Measurements from ENCODE around the gene RAD9A.
"Not testable (repeated sequence)": the region's sequence is repeated elsewhere in the genome, so short reads cannot be mapped to it uniquely, and the experiment has no call there.

Gene RAD9A

DNA sequence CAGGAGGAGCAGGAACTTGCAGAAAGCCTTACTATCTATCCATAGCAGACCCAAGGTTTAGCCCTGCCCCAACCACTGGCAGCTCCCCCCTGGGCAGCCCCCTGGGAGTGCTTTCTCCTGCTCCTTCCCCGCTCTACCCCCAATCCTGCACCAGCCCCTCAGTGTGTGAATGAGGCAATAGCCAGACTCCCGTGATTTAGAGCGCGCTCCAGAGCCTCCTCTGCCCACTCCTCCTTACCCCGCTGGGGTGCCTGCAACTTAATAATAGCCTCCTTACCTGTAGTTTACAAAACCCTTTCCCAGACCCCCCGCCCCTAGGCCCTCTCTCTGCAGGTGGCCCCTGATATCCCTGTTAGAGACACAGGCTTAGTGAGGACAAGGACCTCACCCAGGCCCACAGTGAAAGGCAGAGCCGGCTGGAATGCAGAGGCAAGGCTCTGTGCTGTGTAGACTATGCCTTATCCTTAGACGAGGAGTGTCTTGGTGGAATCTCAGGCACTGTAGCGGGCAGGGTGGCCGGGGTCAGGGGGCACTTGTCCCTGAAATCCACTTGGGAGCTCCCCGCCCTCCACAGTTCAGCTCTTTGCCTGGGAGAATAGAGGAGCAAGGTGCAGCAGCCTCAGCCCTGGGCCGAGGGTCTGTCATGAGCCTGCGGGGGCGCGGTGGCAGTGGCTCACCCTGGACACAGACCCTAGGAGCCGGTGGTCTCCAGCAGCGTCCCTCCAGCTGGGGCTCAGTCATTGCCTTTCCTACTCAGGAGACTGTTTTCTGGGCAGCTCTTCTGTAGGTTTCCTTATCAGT lies 19.4 kb downstream of the RAD9A start:
- DNase-seq (ENCODE audit: low spot score), result no peak

- DNase-seq (ENCODE audit: low spot score), result no peak
These were observed 20.0 kb downstream of the RAD9A start for GRCh38 chr11:67411785-67412152.

- no peak for DNase-seq (ENCODE audit: low spot score)
These were observed 20.9 kb downstream of the RAD9A start for GRCh38 chr11:67412495-67413179.

DNA sequence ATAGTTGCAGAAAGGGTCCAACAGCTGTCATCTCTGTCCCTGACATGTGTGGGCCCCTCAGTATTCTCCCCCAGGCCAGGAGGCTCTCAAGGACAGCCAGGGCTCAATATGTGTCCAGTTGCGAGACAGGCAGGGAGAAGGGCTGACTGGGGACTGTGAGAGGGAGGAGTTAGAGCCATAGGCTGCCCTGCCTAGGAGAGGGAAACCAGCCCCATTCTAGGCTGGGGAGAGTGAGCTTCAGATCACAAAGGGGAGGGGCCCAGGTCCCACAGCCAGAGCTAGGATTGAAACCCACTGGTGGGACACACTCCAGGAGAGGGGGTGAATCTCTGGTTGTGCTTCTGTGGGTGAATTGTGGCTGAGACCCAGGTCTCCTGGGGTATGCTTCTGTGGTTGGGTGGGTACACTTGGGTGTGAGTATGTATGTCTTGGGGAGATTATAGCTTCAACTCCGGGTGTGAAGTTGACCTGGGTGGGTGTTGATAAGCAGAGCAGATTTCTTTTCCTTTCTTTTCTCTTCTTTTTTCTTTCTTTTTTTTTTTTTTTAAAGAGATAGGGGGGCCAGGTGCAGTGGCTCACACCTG lies 21.6 kb downstream of the RAD9A start:
- no peak for DNase-seq (ENCODE audit: low spot score)

GRCh38 chr11:67415501-67416304 lies 23.9 kb downstream of the RAD9A start, which contains the start of gene CARNS1:
Gene CARNS1, plus strand, starts transcription at chr11:67415678. Its CDS starts 522 bp downstream, at chr11:67416200.
- DNase-seq (ENCODE audit: low spot score), result no peak

- no peak for DNase-seq (ENCODE audit: low spot score)
These were observed 24.9 kb downstream of the RAD9A start for GRCh38 chr11:67416416-67417335.

DNA sequence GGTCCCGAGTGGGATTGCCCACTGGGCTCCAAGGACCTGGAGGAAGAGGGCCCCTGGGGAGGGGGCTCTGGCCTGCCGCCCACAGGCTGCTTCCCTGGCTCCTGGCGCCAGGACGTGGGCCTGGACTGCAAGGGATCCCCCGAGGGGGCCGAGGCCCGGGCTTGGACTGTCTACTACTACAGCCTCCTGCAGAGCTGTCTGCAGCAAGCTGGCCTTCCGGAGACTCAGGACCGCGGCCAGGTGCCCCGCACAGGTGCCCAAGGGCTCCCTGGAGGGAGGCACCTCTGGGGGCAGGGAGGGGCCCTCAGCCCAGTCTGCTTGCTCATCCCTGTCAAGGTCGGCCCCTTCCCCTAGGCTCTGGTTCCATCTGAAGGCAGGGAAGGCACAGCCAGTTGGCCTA lies 25.6 kb downstream of the RAD9A start:
- DNase-seq (ENCODE audit: low spot score), result no peak

DNA sequence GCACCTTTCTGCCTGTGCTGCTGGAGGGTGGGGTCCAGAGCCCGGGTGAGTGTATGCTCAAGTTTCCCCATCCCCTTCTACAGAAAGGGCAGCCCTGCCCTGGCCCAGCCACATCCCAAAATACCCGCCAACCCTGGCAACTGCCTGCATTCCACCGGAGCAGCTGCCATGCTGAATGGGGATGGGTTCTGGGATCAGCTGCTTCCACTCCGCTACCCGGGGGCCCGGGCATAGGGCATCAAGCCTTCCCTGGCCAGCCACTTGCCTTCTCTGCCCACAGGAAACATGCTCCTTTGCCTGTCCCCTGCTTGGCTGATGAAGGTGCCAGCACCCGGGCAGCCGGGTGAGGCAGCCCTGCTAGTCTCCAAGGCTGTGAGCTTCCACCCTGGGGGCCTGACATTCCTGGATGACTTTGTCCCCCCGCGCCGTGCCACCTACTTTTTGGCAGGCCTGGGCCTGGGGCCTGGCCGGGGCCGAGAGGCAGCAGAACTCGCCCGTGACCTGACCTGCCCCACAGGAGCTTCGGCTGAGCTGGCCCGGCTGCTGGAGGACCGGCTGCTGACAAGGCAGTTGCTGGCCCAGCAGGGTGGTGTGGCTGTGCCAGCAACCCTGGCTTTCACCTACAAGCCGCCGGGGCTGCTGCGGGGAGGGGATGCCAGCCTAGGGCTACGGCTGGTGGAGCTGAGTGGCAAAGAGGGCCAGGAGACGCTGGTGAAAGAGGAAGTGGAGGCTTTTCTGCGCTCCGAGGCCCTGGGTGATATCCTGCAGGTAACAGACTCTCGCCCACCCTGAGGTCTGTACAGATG lies 26.9 kb downstream of the RAD9A start:
- DNase-seq (ENCODE audit: low spot score), result no peak

DNA sequence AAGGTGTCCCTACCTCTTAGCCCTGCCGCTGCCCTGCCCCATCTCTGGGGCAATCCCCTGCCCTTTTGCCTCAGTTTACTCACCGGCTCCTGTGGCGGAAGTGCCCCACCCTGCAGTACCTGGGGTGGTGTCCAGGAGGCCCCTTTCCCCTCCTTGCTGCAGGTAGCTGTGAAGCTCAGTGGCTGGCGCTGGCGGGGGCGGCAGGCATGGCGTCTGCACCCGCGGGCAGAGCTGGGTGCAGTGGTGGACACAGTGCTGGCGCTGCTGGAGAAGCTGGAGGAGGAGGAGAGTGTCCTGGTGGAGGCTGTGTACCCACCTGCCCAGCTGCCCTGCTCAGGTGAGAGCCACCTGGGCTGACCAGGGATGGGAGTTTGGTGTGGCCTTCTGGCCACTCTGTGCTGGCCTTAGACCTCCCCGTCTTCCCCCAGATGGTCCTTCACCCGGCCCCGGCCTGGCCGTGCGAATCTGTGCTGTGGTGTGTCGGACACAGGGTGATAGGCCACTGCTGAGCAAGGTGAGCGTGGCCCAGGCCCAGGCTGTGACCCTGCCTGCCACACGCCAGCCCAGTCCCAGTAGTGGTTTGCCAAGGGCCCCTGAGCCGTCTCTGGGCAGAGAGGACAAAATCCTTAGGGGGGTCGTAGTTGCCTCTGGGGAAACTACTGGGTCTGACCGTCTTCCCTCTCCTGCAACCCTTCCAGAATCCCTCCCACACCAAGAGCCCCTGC lies 27.7 kb downstream of the RAD9A start:
- DNase-seq (ENCODE audit: low spot score), result no peak

DNA sequence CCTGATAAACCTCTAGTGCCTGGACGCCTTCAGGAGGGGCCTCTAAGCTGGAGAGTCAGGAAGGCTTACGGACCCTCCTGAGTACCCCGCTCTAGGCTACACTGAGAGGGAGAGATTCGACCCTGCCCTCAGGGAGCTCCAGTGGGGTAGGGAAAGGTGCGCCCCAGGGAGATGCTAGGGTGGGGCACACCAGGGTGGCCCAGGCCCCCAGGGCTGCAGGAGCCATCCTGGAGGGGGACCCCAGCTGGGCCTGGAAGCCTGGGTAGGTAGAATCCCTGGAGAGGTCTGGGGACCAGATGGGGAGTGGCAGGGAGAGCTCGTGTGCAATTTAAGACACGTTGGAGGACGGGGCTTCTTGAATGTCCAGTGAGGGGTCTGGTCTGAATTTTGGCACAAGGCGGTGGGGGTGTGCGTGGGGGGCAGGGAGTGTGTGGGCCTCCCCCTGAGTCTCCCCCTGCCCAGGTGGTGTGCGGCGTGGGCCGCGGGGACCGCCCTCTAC lies 28.4 kb downstream of the RAD9A start:
- no peak for DNase-seq (ENCODE audit: low spot score)

DNA sequence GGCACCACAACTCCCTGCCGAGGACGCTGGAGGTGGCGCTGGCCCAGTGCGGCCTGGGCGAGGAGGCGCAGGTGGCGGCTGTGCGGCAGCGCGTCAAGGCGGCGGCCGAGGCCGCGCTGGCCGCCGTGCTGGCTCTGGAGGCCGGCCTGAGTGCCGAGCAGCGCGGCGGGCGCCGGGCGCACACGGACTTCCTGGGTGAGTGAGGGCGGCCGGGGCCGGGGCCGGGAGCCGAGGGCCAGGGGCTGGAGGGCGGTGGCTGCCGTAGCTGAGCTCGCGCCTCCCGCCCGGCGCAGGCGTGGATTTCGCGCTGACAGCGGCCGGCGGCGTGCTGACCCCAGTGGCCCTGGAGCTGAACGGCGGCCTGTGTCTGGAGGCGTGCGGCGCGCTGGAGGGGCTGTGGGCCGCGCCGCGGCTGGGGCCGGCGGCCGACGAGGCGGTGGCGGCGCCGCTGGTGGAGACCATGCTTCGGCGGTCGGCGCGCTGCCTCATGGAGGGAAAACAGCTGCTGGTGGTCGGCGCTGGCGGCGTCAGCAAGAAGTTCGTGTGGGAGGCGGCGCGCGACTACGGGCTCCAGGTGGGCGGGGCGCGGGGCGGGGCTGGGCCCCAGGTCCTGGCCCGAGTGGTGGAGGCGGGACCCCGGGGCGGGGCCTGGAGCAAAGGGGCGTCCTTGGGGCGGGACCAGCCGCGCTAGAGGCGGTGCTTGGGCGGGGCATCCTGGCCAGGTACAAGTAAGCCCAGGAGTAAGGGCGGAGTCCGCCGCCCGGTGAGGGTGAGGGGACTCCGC lies 29.1 kb downstream of the RAD9A start:
- peak; percentile 97 for DNase-seq (ENCODE audit: low spot score)

GRCh38 chr11:67421430-67422031 lies 29.7 kb downstream of the RAD9A start:
- DNase-seq (ENCODE audit: low spot score), result no peak

GRCh38 chr11:67422891-67423290 lies 31.1 kb downstream of the RAD9A start:
- no peak for DNase-seq (ENCODE audit: low spot score)

GRCh38 chr11:67423466-67423865 lies 31.7 kb downstream of the RAD9A start:
- DNase-seq (ENCODE audit: low spot score), result no peak

DNA sequence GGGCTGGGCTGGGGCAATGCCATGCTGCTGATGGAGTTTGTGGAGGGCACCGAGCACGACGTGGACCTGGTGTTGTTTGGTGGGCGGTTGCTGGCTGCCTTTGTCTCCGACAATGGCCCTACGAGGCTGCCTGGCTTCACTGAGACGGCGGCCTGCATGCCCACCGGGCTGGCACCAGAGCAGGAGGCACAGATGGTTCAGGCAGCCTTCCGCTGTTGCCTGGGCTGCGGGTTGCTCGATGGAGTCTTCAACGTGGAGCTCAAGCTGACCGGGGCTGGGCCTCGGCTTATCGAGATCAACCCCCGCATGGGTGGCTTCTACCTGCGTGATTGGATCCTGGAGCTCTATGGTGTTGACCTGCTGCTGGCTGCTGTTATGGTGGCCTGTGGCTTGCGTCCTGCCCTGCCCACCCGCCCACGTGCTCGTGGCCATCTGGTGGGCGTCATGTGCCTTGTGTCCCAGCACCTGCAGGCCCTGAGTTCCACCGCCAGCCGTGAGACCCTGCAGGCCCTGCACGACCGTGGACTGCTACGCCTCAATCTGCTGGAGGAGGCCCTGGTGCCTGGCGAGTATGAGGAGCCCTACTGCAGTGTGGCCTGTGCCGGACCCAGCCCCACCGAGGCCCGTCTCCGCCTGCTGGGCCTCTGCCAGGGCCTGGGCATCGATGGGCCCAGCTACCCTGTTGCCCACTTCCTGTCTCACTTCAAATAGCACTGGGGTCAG lies 32.3 kb downstream of the RAD9A start:
- no peak for DNase-seq (ENCODE audit: low spot score)

GRCh38 chr11:67427364-67427859 lies 35.6 kb downstream of the RAD9A start:
- DNase-seq (ENCODE audit: low spot score), result not testable (repeated sequence)

Data from activated CD4-positive, alpha-beta T cell treated with anti-CD3 and anti-CD28 coated beads, Interleukin-2, Interleukin-4, amounts not matched to agents 100 ng/mL and 50 ng/mL, durations not matched to agents 16 hours and 8 hours (primary cell).